ENCODE data around the gene TMEM259. TPM values are rescaled to one million over a fixed set of nuclear protein-coding genes. Genes with fewer than 3 reads are reported as not detected.
A peak's percentile ranks its signal among the peaks of the same experiment; 100 is the strongest.

Gene TMEM259
- total and polyA plus RNA-seq, 2 of the 13 experiments (the other 11 are each of a cell fraction or from before 2014, with no cell fraction given) = 64.7 to 164 TPM

DNA sequence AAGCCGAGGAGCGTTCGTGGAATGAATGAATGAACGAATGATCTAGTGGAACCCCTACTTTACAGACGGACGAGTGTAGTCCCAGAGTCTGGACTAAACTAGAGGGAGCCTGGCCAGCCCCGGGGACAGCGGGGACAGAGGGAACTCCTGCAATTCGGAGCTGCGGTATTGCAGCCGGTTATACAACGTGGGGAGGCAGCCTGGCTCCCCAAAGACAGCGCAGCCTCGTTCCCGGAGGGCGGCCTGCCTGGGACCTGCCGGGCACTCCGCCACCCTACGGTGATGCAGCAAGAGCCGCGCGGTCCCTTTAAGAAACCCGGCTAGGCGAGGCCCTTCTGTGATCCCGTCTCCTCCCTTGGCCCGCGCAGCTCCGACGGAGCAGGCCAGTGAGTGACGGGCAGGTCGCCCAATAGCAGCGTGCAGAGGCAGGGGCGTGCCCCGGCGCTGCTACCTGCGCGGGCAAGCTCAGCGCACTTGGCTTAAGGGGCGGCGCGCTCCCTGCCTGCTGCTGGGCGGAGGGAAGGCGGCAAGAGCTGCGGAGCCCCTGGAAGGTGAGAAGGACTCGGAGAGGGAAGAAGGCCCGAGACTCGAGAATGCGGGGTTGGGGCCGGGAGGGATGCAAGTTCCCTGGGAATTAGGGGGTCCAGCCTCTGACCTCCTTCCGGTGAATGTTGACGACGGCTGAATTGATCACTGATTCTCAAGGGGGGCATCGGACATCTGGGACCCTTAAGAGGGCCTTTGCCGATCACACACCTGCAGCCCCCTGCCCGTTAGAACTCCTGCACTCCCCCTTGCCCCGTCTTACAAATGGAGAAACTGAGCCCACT, 18.9 kb upstream of the TMEM259 start, which contains the start of gene ABCA7 (continued):
- TF ChIP-seq DNMT1 (CRISPR knock-in tag; IDR thresholded peaks at IDR 0.05) (no peak), AHR (CRISPR knock-in tag; IDR thresholded peaks at IDR 0.05) (no peak), NCOA1 (CRISPR knock-in tag; IDR thresholded peaks at IDR 0.05) (no peak), ZNF460 (CRISPR knock-in tag; IDR thresholded peaks at IDR 0.05; ENCODE audit: borderline replicate concordance) (no peak), HMGA1 (CRISPR knock-in tag; conservative IDR thresholded peaks at IDR 0.05) (no peak), ZNF556 (CRISPR knock-in tag; IDR thresholded peaks at IDR 0.05; ENCODE audit: borderline replicate concordance) (no peak), NONO (IDR thresholded peaks at IDR 0.05) (no peak), NONO (CRISPR knock-in tag; conservative IDR thresholded peaks at IDR 0.05) (peak; percentile 75; the same call in 1 of the 2 replicates), ZKSCAN8 (CRISPR knock-in tag; IDR thresholded peaks at IDR 0.05; ENCODE audit: borderline replicate concordance) (no peak), ZNF563 (CRISPR knock-in tag; IDR thresholded peaks at IDR 0.05) (no peak), ZSCAN25 (CRISPR knock-in tag; IDR thresholded peaks at IDR 0.05) (no peak), ZNF713 (CRISPR knock-in tag; IDR thresholded peaks at IDR 0.05) (no peak), ZNF747 (CRISPR knock-in tag; IDR thresholded peaks at IDR 0.05; ENCODE audit: borderline replicate concordance) (no peak), ZNF343 (CRISPR knock-in tag; IDR thresholded peaks at IDR 0.05) (no peak), AKAP8 (CRISPR knock-in tag; IDR thresholded peaks at IDR 0.05) (no peak; the same call in none of the 2 replicates), RFX3 (CRISPR knock-in tag; IDR thresholded peaks at IDR 0.05) (no peak), ZC3H4 (CRISPR knock-in tag; IDR thresholded peaks at IDR 0.05; ENCODE audit: borderline replicate concordance) (no peak), HOXA5 (CRISPR knock-in tag; IDR thresholded peaks at IDR 0.05) (no peak), ZNF256 (CRISPR knock-in tag; conservative IDR thresholded peaks at IDR 0.05) (no peak), ISL2 (CRISPR knock-in tag; IDR thresholded peaks at IDR 0.05) (no peak)
- TF ChIP-seq, protein P1, sequence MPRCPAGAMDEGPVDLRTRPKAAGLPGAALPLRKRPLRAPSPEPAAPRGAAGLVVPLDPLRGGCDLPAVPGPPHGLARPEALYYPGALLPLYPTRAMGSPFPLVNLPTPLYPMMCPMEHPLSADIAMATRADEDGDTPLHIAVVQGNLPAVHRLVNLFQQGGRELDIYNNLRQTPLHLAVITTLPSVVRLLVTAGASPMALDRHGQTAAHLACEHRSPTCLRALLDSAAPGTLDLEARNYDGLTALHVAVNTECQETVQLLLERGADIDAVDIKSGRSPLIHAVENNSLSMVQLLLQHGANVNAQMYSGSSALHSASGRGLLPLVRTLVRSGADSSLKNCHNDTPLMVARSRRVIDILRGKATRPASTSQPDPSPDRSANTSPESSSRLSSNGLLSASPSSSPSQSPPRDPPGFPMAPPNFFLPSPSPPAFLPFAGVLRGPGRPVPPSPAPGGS (CRISPR knock-in tag; IDR thresholded peaks at IDR 0.05) = 0 out of 2 replicates have a peak, but pooled peaks have one; percentile 34
- TF ChIP-seq, protein P2, sequence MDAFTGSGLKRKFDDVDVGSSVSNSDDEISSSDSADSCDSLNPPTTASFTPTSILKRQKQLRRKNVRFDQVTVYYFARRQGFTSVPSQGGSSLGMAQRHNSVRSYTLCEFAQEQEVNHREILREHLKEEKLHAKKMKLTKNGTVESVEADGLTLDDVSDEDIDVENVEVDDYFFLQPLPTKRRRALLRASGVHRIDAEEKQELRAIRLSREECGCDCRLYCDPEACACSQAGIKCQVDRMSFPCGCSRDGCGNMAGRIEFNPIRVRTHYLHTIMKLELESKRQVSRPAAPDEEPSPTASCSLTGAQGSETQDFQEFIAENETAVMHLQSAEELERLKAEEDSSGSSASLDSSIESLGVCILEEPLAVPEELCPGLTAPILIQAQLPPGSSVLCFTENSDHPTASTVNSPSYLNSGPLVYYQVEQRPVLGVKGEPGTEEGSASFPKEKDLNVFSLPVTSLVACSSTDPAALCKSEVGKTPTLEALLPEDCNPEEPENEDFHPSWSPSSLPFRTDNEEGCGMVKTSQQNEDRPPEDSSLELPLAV (CRISPR knock-in tag; conservative IDR thresholded peaks at IDR 0.05; ENCODE audit: low read depth) = no peak
- TF ChIP-seq, protein P3, sequence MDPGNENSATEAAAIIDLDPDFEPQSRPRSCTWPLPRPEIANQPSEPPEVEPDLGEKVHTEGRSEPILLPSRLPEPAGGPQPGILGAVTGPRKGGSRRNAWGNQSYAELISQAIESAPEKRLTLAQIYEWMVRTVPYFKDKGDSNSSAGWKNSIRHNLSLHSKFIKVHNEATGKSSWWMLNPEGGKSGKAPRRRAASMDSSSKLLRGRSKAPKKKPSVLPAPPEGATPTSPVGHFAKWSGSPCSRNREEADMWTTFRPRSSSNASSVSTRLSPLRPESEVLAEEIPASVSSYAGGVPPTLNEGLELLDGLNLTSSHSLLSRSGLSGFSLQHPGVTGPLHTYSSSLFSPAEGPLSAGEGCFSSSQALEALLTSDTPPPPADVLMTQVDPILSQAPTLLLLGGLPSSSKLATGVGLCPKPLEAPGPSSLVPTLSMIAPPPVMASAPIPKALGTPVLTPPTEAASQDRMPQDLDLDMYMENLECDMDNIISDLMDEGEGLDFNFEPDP (CRISPR knock-in tag; conservative IDR thresholded peaks at IDR 0.05) = no peak

Measured in HepG2 (cell line).